T follicular helper cell (primary cell): ENCODE data around the gene JAK1.
"Not testable (repeated sequence)": the region's sequence is repeated elsewhere in the genome, so short reads cannot be mapped to it uniquely, and the experiment has no call there.

Experiments used
- DNase-seq: peaks from one replicate; pipeline ENCODE4 v3.0.0-alpha.2; 2020; ENCODE audit warnings: low read depth

Gene JAK1

GRCh38 chr1:64948905-64949833 lies 17.2 kb downstream of the JAK1 start:
- DNase-seq, result no peak

GRCh38 chr1:64948216-64948615 lies 18.1 kb downstream of the JAK1 start:
- DNase-seq, result no peak

GRCh38 chr1:64946916-64947315 lies 19.4 kb downstream of the JAK1 start:
- DNase-seq, result no peak

- no peak for DNase-seq
Measured at GRCh38 chr1:64944913-64945312, 21.4 kb downstream of the JAK1 start.

- DNase-seq, result no peak
Measured at GRCh38 chr1:64942675-64943074, 23.7 kb downstream of the JAK1 start.

GRCh38 chr1:64942118-64942517 lies 24.2 kb downstream of the JAK1 start:
- DNase-seq, result no peak

- no peak for DNase-seq
Measured at GRCh38 chr1:64941461-64942117, 24.8 kb downstream of the JAK1 start.

- DNase-seq, result no peak
Measured at GRCh38 chr1:64940025-64940424, 26.3 kb downstream of the JAK1 start.

- no peak for DNase-seq
Measured at GRCh38 chr1:64938991-64939390, 27.4 kb downstream of the JAK1 start.

GRCh38 chr1:64936956-64937355 lies 29.4 kb downstream of the JAK1 start:
- DNase-seq, result no peak

- no peak for DNase-seq
Measured at GRCh38 chr1:64935551-64936155, 30.7 kb downstream of the JAK1 start.

GRCh38 chr1:64934878-64935275 lies 31.5 kb downstream of the JAK1 start:
- no peak for DNase-seq

- DNase-seq, result no peak
Measured at GRCh38 chr1:64934115-64934877, 32.1 kb downstream of the JAK1 start.

- no peak for DNase-seq
Measured at GRCh38 chr1:64933296-64934070, 32.9 kb downstream of the JAK1 start.

- no peak for DNase-seq
Measured at GRCh38 chr1:64932962-64933295, 33.4 kb downstream of the JAK1 start.

GRCh38 chr1:64930640-64931039 lies 35.7 kb downstream of the JAK1 start:
- DNase-seq, result not testable (repeated sequence)

- DNase-seq, result no peak
Measured at GRCh38 chr1:64929221-64929620, 37.1 kb downstream of the JAK1 start.

- no peak for DNase-seq
Measured at GRCh38 chr1:64928325-64928724, 38.0 kb downstream of the JAK1 start.

GRCh38 chr1:64925594-64925993 lies 40.8 kb downstream of the JAK1 start:
- DNase-seq, result no peak

- no peak for DNase-seq
Measured at GRCh38 chr1:64923294-64923718, 43.0 kb downstream of the JAK1 start.

- no peak for DNase-seq
Measured at GRCh38 chr1:64922336-64922735, 44.0 kb downstream of the JAK1 start.
